HEK293 (cell line): ENCODE data around the gene SHC3.

Source experiments
- CTCF ChIA-PET: fragments of 350-600 bp; formaldehyde crosslinking; extraction: SDS; loops from one replicate; lab custom pipeline; 2021; ENCODE audit warnings: antibody characterized with exemption; lab: Yijun Ruan, JAX
- POLR2A ChIA-PET: fragments of 300-600 bp; formaldehyde crosslinking; extraction: SDS; loops from one replicate; lab custom pipeline; 2020; ENCODE audit warnings: antibody characterized with exemption, inconsistent platforms; lab: Yijun Ruan, JAX
- H3K27ac ChIP-seq: fragments of 200-500 bp; sonication (Bioruptor generic); 2 replicates; pipeline ENCODE4 v1.5.1; 2014; ENCODE audit warnings: low read depth, low read length, control low read depth, inconsistent platforms; ENCODE audit errors: extremely low read depth
- H3K36me3 ChIP-seq, 2 experiments: fragments of 200-500 bp in 1 of 2; sonication (Bioruptor generic) in 1 of 2; 1 replicate in 1 of 2; 2 replicates in 1 of 2; pipeline ENCODE4 v1.5.1; 2014 to 2017; ENCODE audit warnings: inconsistent platforms in 2 of 2, low read length in 2 of 2; ENCODE audit not compliant: control insufficient read depth in 2 of 2, insufficient read depth in 1 of 2
- H3K4me1 ChIP-seq: fragments of 200-500 bp; sonication (Bioruptor generic); 2 replicates; pipeline ENCODE4 v1.5.1; 2014; ENCODE audit warnings: mild to moderate bottlenecking, low read length, inconsistent platforms; ENCODE audit not compliant: control insufficient read depth, insufficient read depth
- H3K4me3 ChIP-seq: 2 replicates; pipeline ENCODE4 v1.5.1; 2011; ENCODE audit warnings: low read depth, mild to moderate bottlenecking, control low read depth, low read length, moderate library complexity
- H3K9me3 ChIP-seq: fragments of 200-500 bp; sonication (Bioruptor generic); 2 replicates; pipeline ENCODE4 v1.5.1; 2014; ENCODE audit warnings: low read depth, low read length, inconsistent platforms; ENCODE audit not compliant: control insufficient read depth, insufficient read depth
- KLF16 ChIP-seq: fragments of 450-650 bp; formaldehyde crosslinking; IDR thresholded peaks from 2 replicates; pipeline ENCODE4 v1.5.1; 2017; ENCODE audit warnings: missing biosample characterization, missing genetic modification characterization
- PRDM1 ChIP-seq: fragments of 450-650 bp; formaldehyde crosslinking; IDR thresholded peaks from 2 replicates; pipeline ENCODE4; 2016; ENCODE audit warnings: missing biosample characterization, missing genetic modification characterization
- ZFP37 ChIP-seq: fragments of 450-650 bp; formaldehyde crosslinking; IDR thresholded peaks from 2 replicates; pipeline ENCODE4 v1.5.1; 2016; ENCODE audit warnings: missing biosample characterization, missing genetic modification characterization
- ZFP41 ChIP-seq: fragments of 450-650 bp; formaldehyde crosslinking; IDR thresholded peaks from 2 replicates; pipeline ENCODE4 v1.5.1; 2016; ENCODE audit warnings: missing biosample characterization, missing genetic modification characterization, borderline replicate concordance
- ZFP69B ChIP-seq: fragments of 450-650 bp; formaldehyde crosslinking; IDR thresholded peaks from 2 replicates; pipeline ENCODE4 v1.5.1; 2016; ENCODE audit warnings: missing biosample characterization, missing genetic modification characterization
- ZNF274 ChIP-seq, 2 experiments: fragments of 200-500 bp in 1 of 2; fragments of 450-650 bp in 1 of 2; sonication (Bioruptor generic) in 1 of 2; formaldehyde crosslinking in 1 of 2; IDR thresholded peaks; 2 replicates each; pipeline versions ENCODE4 v1.5.1 to v1.6.1; 2014 to 2016; ENCODE audit warnings: borderline replicate concordance in 1 of 2, inconsistent platforms in 1 of 2, low read length in 1 of 2, missing biosample characterization in 1 of 2, missing genetic modification characterization in 1 of 2
- ZNF292 ChIP-seq: fragments of 450-650 bp; formaldehyde crosslinking; IDR thresholded peaks from 2 replicates; pipeline ENCODE4 v1.5.1; 2016; ENCODE audit warnings: low read depth, missing biosample characterization, missing genetic modification characterization, borderline replicate concordance
- ZNF391 ChIP-seq: fragments of 450-650 bp; formaldehyde crosslinking; IDR thresholded peaks from 2 replicates; pipeline ENCODE4 v1.5.1; 2016; ENCODE audit warnings: low read depth, missing biosample characterization, missing genetic modification characterization, borderline replicate concordance
- ZNF548 ChIP-seq: fragments of 450-650 bp; formaldehyde crosslinking; IDR thresholded peaks from 2 replicates; pipeline ENCODE4 v1.5.1; 2016; ENCODE audit warnings: missing biosample characterization, missing genetic modification characterization
- ZNF596 ChIP-seq: fragments of 450-650 bp; IDR thresholded peaks from 2 replicates; pipeline ENCODE4 v1.5.0; 2018; ENCODE audit warnings: missing biosample characterization, mild to moderate bottlenecking, missing genetic modification characterization, moderate library complexity
- ZNF768 ChIP-seq: fragments of 450-650 bp; formaldehyde crosslinking; IDR thresholded peaks from 2 replicates; pipeline ENCODE4 v1.5.1; 2018; ENCODE audit warnings: missing biosample characterization, mild to moderate bottlenecking, missing genetic modification characterization
- ZNF777 ChIP-seq: fragments of 450-650 bp; formaldehyde crosslinking; IDR thresholded peaks from 2 replicates; pipeline ENCODE4 v1.5.1; 2017; ENCODE audit warnings: missing biosample characterization, missing genetic modification characterization, borderline replicate concordance
- ZNF843 ChIP-seq: fragments of 450-650 bp; formaldehyde crosslinking; IDR thresholded peaks from 2 replicates; pipeline ENCODE4 v1.5.1; 2016; ENCODE audit warnings: missing biosample characterization, missing genetic modification characterization
- TF ChIP-seq, protein P1 (sequence below): fragments of 450-650 bp; formaldehyde crosslinking; IDR thresholded peaks from 2 replicates; pipeline ENCODE4 v1.5.1; 2016; ENCODE audit warnings: missing biosample characterization, missing genetic modification characterization
- TF ChIP-seq, protein P2 (sequence below): fragments of 450-650 bp; formaldehyde crosslinking; IDR thresholded peaks from 2 replicates; pipeline ENCODE4 v1.5.1; 2016; ENCODE audit warnings: missing biosample characterization, missing genetic modification characterization
- TF ChIP-seq, protein P3 (sequence below): fragments of 450-650 bp; formaldehyde crosslinking; IDR thresholded peaks from 2 replicates; pipeline ENCODE4 v1.5.1; 2016; ENCODE audit warnings: missing biosample characterization, missing genetic modification characterization

SHC3 gene

DNA sequence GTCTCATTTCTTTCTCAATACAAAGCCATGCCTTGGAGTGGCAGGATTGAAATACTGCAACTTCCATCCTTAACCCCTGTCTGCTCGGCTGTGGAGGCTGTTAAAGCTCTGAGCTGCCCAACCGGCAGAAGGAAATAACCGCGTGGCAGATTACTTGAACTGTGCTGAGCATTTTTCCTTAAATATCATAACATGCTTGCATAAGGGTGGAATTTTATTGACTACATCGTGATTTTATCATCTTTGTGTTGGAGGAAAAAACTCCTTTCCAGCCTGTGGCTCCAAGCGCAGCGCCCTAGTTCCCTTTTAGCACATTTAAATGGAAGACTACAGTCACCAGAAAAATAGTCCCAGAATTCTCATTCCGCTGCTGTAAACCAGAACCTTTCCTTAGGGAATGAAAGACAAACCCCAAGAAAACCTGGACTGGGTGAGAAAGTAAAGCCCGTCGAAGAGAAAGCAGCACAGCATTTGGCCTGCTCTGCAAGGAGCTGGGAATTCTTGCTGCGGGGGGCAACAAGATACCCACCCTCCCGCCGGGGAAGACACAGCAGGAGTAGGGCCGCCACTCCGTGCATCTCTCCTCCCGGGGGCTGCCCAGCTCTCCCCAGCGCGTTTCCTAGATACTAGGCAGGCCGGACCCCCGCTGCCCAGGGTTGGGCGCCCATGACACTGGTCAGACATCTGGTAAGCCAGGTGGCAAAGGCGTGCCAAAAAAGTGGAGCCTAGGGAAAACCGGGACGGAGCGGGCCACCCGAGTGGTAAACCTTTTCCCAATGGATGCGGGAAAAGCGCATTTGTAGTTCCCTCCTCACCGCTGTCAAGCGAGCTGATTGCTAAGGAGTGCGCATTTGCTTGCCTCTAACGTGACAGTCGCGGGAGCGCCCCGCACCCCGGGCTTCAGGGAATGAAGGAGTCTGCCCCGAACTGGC lies 1.3 kb downstream of the SHC3 start (continued):
- TF ChIP-seq ZNF391 (tag by site-specific recombination), result no peak

DNA sequence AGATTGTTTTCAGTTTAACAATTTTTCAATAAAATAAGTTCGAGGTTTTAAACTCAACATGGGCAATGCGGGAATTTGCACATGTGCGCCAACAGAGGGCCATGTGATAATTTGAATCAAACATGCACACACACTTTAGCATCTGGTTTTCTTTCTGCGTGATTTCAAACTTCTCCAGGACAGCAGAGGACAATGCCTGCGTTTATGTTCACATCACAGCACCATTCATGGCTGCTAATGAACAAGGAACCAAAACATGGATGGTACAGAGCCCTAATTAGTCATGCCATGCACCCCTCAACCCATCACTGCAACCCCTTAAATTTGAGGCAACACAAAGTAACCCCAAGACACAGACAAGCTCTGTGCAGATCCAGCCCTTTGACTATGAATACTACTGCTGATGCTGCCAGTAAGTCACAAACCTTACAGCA lies 2.8 kb downstream of the SHC3 start:
- Histone ChIP-seq H3K9me3 (no peaks in the 10 kb centered on the region), H3K4me1 (peaks cover 15% of the 10 kb centered on the region)
- CTCF ChIA-PET, result no interaction called here
- TF ChIP-seq ZNF596 (tag by site-specific recombination), result no peak
- TF ChIP-seq, protein P1, sequence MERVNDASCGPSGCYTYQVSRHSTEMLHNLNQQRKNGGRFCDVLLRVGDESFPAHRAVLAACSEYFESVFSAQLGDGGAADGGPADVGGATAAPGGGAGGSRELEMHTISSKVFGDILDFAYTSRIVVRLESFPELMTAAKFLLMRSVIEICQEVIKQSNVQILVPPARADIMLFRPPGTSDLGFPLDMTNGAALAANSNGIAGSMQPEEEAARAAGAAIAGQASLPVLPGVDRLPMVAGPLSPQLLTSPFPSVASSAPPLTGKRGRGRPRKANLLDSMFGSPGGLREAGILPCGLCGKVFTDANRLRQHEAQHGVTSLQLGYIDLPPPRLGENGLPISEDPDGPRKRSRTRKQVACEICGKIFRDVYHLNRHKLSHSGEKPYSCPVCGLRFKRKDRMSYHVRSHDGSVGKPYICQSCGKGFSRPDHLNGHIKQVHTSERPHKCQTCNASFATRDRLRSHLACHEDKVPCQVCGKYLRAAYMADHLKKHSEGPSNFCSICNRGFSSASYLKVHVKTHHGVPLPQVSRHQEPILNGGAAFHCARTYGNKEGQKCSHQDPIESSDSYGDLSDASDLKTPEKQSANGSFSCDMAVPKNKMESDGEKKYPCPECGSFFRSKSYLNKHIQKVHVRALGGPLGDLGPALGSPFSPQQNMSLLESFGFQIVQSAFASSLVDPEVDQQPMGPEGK (tag by site-specific recombination), result no peak
- TF ChIP-seq, protein P2, sequence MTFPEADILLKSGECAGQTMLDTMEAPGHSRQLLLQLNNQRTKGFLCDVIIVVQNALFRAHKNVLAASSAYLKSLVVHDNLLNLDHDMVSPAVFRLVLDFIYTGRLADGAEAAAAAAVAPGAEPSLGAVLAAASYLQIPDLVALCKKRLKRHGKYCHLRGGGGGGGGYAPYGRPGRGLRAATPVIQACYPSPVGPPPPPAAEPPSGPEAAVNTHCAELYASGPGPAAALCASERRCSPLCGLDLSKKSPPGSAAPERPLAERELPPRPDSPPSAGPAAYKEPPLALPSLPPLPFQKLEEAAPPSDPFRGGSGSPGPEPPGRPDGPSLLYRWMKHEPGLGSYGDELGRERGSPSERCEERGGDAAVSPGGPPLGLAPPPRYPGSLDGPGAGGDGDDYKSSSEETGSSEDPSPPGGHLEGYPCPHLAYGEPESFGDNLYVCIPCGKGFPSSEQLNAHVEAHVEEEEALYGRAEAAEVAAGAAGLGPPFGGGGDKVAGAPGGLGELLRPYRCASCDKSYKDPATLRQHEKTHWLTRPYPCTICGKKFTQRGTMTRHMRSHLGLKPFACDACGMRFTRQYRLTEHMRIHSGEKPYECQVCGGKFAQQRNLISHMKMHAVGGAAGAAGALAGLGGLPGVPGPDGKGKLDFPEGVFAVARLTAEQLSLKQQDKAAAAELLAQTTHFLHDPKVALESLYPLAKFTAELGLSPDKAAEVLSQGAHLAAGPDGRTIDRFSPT (tag by site-specific recombination), result no peak
- no peak for TF ChIP-seq PRDM1 (tag by site-specific recombination)
- no peak for TF ChIP-seq ZNF274 (IDR thresholded peaks at IDR 0.05; ENCODE audit: low read length)
- no peak for TF ChIP-seq ZNF274 (tag by site-specific recombination; IDR thresholded peaks at IDR 0.05; ENCODE audit: borderline replicate concordance)
- TF ChIP-seq ZFP37 (tag by site-specific recombination), result no peak
- TF ChIP-seq ZNF548 (tag by site-specific recombination), result no peak
- no peak for TF ChIP-seq ZNF292 (tag by site-specific recombination)
- no peak for TF ChIP-seq KLF16 (tag by site-specific recombination)
- no peak for TF ChIP-seq ZNF843 (tag by site-specific recombination)
- TF ChIP-seq ZNF768 (tag by site-specific recombination), result no peak
- TF ChIP-seq ZFP69B (tag by site-specific recombination), result no peak
- TF ChIP-seq, protein P3, sequence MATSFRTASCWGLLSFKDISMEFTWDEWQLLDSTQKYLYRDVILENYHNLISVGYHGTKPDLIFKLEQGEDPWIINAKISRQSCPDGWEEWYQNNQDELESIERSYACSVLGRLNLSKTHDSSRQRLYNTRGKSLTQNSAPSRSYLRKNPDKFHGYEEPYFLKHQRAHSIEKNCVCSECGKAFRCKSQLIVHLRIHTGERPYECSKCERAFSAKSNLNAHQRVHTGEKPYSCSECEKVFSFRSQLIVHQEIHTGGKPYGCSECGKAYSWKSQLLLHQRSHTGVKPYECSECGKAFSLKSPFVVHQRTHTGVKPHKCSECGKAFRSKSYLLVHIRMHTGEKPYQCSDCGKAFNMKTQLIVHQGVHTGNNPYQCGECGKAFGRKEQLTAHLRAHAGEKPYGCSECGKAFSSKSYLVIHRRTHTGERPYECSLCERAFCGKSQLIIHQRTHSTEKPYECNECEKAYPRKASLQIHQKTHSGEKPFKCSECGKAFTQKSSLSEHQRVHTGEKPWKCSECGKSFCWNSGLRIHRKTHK (tag by site-specific recombination), result no peak
- no peak for TF ChIP-seq ZFP41 (tag by site-specific recombination)
- no peak for TF ChIP-seq ZNF777 (tag by site-specific recombination)
- TF ChIP-seq, all 188 proteins: peak for 0
- Histone ChIP-seq H3K4me3 (no peak overlapping the region), H3K36me3 (no peaks in the 10 kb centered on the region), H3K27ac (no peak overlapping the region)
- POLR2A ChIA-PET, result no interaction called here
